Mesodermal cell (in vitro differentiated cells): ENCODE measurements around the gene SPATA20.

Experiments
- H3K27ac ChIP-seq: 2 replicates; pipeline ENCODE4 v1.7.0; 2013; ENCODE audit warnings: mild to moderate bottlenecking, low read depth, low read length, moderate library complexity; ENCODE audit not compliant: severe bottlenecking
- H3K36me3 ChIP-seq: 2 replicates; pipeline ENCODE4 v1.7.1; 2013; ENCODE audit warnings: mild to moderate bottlenecking, low read length, moderate library complexity; ENCODE audit not compliant: control insufficient read depth, insufficient read depth
- H3K4me1 ChIP-seq: one replicate; pipeline ENCODE4 v1.7.1; 2013; ENCODE audit warnings: mild to moderate bottlenecking, low read length; ENCODE audit not compliant: insufficient read depth, control insufficient read depth, poor library complexity, severe bottlenecking
- H3K4me3 ChIP-seq: 2 replicates; pipeline ENCODE4 v1.7.0; 2013; ENCODE audit warnings: low read length, control low read depth, mild to moderate bottlenecking; ENCODE audit not compliant: insufficient read depth, poor library complexity, severe bottlenecking; ENCODE audit errors: extremely low read depth
- H3K9me3 ChIP-seq: 2 replicates; pipeline ENCODE4 v1.7.1; 2013; ENCODE audit warnings: mild to moderate bottlenecking, low read length, moderate library complexity; ENCODE audit not compliant: control insufficient read depth
- WGBS, 2 experiments: methylation state at CpG; one replicate each; pipeline ENCODE4 v1.1.5; 2013; ENCODE audit warnings: missing lambda C conversion rate in 2 of 2; ENCODE audit not compliant: insufficient coverage in 2 of 2; 5-methylcytosine and 5-hydroxymethylcytosine counted together

The SPATA20 gene

GRCh38 chr17:50569592-50569991 lies 22.6 kb downstream of the SPATA20 start:
- no peaks in the 10 kb centered on the region for H3K4me1 ChIP-seq
- peak overlapping the region; percentile 36 for H3K27ac ChIP-seq
- H3K36me3 ChIP-seq, result no peaks in the 10 kb centered on the region
- no peaks in the 10 kb centered on the region for H3K9me3 ChIP-seq
- no peak overlapping the region for H3K4me3 ChIP-seq
- WGBS, 2 experiments, result 76 to 94% methylated on average over 6 of the region's 7 CpGs

GRCh38 chr17:50570032-50570431 lies 23.1 kb downstream of the SPATA20 start:
- Histone ChIP-seq H3K36me3 (no peaks in the 10 kb centered on the region), H3K27ac (peak overlapping the region; percentile 36), H3K9me3 (no peaks in the 10 kb centered on the region), H3K4me3 (no peak overlapping the region), H3K4me1 (no peaks in the 10 kb centered on the region)
- WGBS, 2 experiments, result 69 to 90% methylated on average over 5 to 7 of the region's 8 CpGs

- no peak overlapping the region for H3K4me3 ChIP-seq
- H3K27ac ChIP-seq, result no peak overlapping the region
- WGBS, 2 experiments, result 62 to 71% methylated on average over 5 to 6 of the region's 7 CpGs
- no peaks in the 10 kb centered on the region for H3K4me1 ChIP-seq
- H3K36me3 ChIP-seq, result no peaks in the 10 kb centered on the region
- no peaks in the 10 kb centered on the region for H3K9me3 ChIP-seq
Observed at GRCh38 chr17:50570528-50570927, 23.6 kb downstream of the SPATA20 start.

- H3K4me3 ChIP-seq, result no peak overlapping the region
- no peaks in the 10 kb centered on the region for H3K9me3 ChIP-seq
- WGBS, 2 experiments, result 84 to 93% methylated on average over 8 to 18 of the region's 19 CpGs
- no peak overlapping the region for H3K27ac ChIP-seq
- H3K4me1 ChIP-seq, result no peaks in the 10 kb centered on the region
- no peaks in the 10 kb centered on the region for H3K36me3 ChIP-seq
Observed at GRCh38 chr17:50571681-50572080, 24.7 kb downstream of the SPATA20 start.

GRCh38 chr17:50572541-50572940 lies 25.6 kb downstream of the SPATA20 start:
- H3K4me1 ChIP-seq, result no peaks in the 10 kb centered on the region
- no peak overlapping the region for H3K4me3 ChIP-seq
- H3K9me3 ChIP-seq, result no peaks in the 10 kb centered on the region
- H3K36me3 ChIP-seq, result no peaks in the 10 kb centered on the region
- 96 to 99% methylated on average over 14 to 18 of the region's 20 CpGs for WGBS, 2 experiments
- no peak overlapping the region for H3K27ac ChIP-seq

- Histone ChIP-seq H3K27ac (no peak overlapping the region), H3K9me3 (no peaks in the 10 kb centered on the region), H3K4me1 (no peaks in the 10 kb centered on the region), H3K4me3 (no peak overlapping the region), H3K36me3 (no peaks in the 10 kb centered on the region)
- 87 to 96% methylated on average over 8 to 12 of the region's 12 CpGs for WGBS, 2 experiments
Observed at GRCh38 chr17:50573866-50574611, 27.1 kb downstream of the SPATA20 start.

- no peaks in the 10 kb centered on the region for H3K4me1 ChIP-seq
- H3K36me3 ChIP-seq, result no peaks in the 10 kb centered on the region
- H3K27ac ChIP-seq, result no peak overlapping the region
- H3K9me3 ChIP-seq, result no peaks in the 10 kb centered on the region
- H3K4me3 ChIP-seq, result no peak overlapping the region
- 88 to 91% methylated on average over 26 to 28 of the region's 33 CpGs for WGBS, 2 experiments
Observed at GRCh38 chr17:50575581-50576210, 28.7 kb downstream of the SPATA20 start.

GRCh38 chr17:50576864-50577263 lies 29.9 kb downstream of the SPATA20 start:
- peaks cover 2% of the 10 kb centered on the region for H3K9me3 ChIP-seq

GRCh38 chr17:50577451-50577954 lies 30.5 kb downstream of the SPATA20 start:
- 90 to 93% methylated on average over 12 to 13 of the region's 13 CpGs for WGBS, 2 experiments
- Histone ChIP-seq H3K9me3 (peaks cover 4% of the 10 kb centered on the region), H3K36me3 (no peaks in the 10 kb centered on the region), H3K27ac (no peak overlapping the region), H3K4me3 (no peak overlapping the region), H3K4me1 (no peaks in the 10 kb centered on the region)

More at GRCh38 chr17:50576864-50577263, 29.9 kb downstream of the SPATA20 start:
- H3K36me3 ChIP-seq, result no peaks in the 10 kb centered on the region
- H3K27ac ChIP-seq, result no peak overlapping the region
- no peaks in the 10 kb centered on the region for H3K4me1 ChIP-seq
- H3K4me3 ChIP-seq, result no peak overlapping the region
- 89 to 91% methylated on average over 13 of the region's 13 CpGs for WGBS, 2 experiments

- no peak overlapping the region for H3K27ac ChIP-seq
- H3K4me1 ChIP-seq, result no peaks in the 10 kb centered on the region
- H3K4me3 ChIP-seq, result no peak overlapping the region
- H3K9me3 ChIP-seq, result peaks cover 4% of the 10 kb centered on the region
- H3K36me3 ChIP-seq, result no peaks in the 10 kb centered on the region
- WGBS, 2 experiments, result 87 to 89% methylated on average over 16 of the region's 16 CpGs
Observed at GRCh38 chr17:50578173-50578572, 31.2 kb downstream of the SPATA20 start.

GRCh38 chr17:50579399-50579798 lies 32.4 kb downstream of the SPATA20 start:
- no peak overlapping the region for H3K27ac ChIP-seq
- no peaks in the 10 kb centered on the region for H3K4me1 ChIP-seq
- H3K4me3 ChIP-seq, result no peak overlapping the region
- H3K9me3 ChIP-seq, result peaks cover 4% of the 10 kb centered on the region
- H3K36me3 ChIP-seq, result no peaks in the 10 kb centered on the region
- WGBS, 2 experiments, result 76 to 89% methylated on average over 3 to 4 of the region's 7 CpGs
